Caco-2 (cell line): Measurements from ENCODE around the gene MYT1. TPM values are rescaled to one million over a fixed set of nuclear protein-coding genes. Genes with fewer than 3 reads are reported as not detected.

Experiments used
- BruUV-seq: library from RNA; stranded (reverse); fragments of 400-500 nt; replicated peaks from 2 replicates; lab custom pipeline; 2021; lab: Mats Ljungman, UMichigan
- CTCF ChIA-PET: fragments of 300-600 bp; sonication (Branson Sonifier 250); formaldehyde crosslinking; loops from one replicate; lab custom pipeline; 2022; ENCODE audit warnings: antibody characterized with exemption; lab: Charles Lee
- POLR2A ChIA-PET: fragments of 300-600 bp; sonication (Branson Sonifier 250); formaldehyde crosslinking; loops from one replicate; lab custom pipeline; 2022; ENCODE audit warnings: antibody characterized with exemption; lab: Charles Lee
- DNase-seq, 2 experiments: peaks; one replicate each; pipeline versions ENCODE4 v3.0.0 to v3.0.0-alpha.2; 2020 to 2022
- H3K27me3 ChIP-seq: replicated peaks from 2 replicates; pipeline ENCODE4 v1.6.0; 2011; ENCODE audit warnings: low read length; ENCODE audit not compliant: control insufficient read depth, insufficient read depth
- H3K36me3 ChIP-seq: 2 replicates; pipeline ENCODE4 v1.5.1; 2011; ENCODE audit warnings: low read length; ENCODE audit not compliant: control insufficient read depth, insufficient read depth
- H3K4me1 ChIP-seq: fragments of 250-450 bp; sonication (Bioruptor Pico); 2 replicates; pipeline ENCODE4 v1.5.1; 2020; ENCODE audit warnings: mild to moderate bottlenecking
- H3K4me3 ChIP-seq: 2 replicates; pipeline ENCODE4 v1.5.1; 2011; ENCODE audit warnings: low read depth, mild to moderate bottlenecking, control low read depth, low read length
- H3K9me3 ChIP-seq: fragments of 250-450 bp; sonication (Bioruptor Pico); 2 replicates; pipeline ENCODE4 v1.5.1; 2020; ENCODE audit warnings: mild to moderate bottlenecking, moderate library complexity
- H3K27ac Mint-ChIP-seq: one replicate; pipeline ENCODE4 v1.8.0; 2022; ENCODE audit warnings: mixed read lengths; ENCODE audit not compliant: unreplicated experiment
- H3K27me3 Mint-ChIP-seq: one replicate; pipeline ENCODE4 v1.8.0; 2022; ENCODE audit warnings: mixed read lengths; ENCODE audit not compliant: insufficient read depth, unreplicated experiment
- H3K36me3 Mint-ChIP-seq: one replicate; pipeline ENCODE4 v1.8.0; 2022; ENCODE audit warnings: mild to moderate bottlenecking, mixed read lengths; ENCODE audit not compliant: insufficient read depth, unreplicated experiment
- H3K4me1 Mint-ChIP-seq: one replicate; pipeline ENCODE4 v1.8.0; 2022; ENCODE audit warnings: low read depth, mixed read lengths; ENCODE audit not compliant: unreplicated experiment
- H3K4me3 Mint-ChIP-seq: one replicate; pipeline ENCODE4 v1.8.0; 2022; ENCODE audit warnings: mild to moderate bottlenecking, moderate library complexity, mixed read lengths; ENCODE audit not compliant: unreplicated experiment
- H3K9me3 Mint-ChIP-seq: one replicate; pipeline ENCODE4 v1.8.0; 2022; ENCODE audit warnings: mixed read lengths; ENCODE audit not compliant: unreplicated experiment
- intact Hi-C: fragments of 100-400 bp; cut with micrococcal nuclease; formaldehyde crosslinking; loops from one replicate; pipeline ENCODE4 v1.10.0; 2022; ENCODE audit not compliant: unreplicated experiment
- total RNA-seq: library from RNA; stranded (reverse); gene quantifications from 2 replicates; pipeline ENCODE4 v1.2.3, GENCODE V29; 2022
- TF ChIP-seq, protein P1 (sequence below), 2 experiments: fragments of 200-600 bp in 1 of 2; IDR thresholded peaks; 1 replicate in 1 of 2; 2 replicates in 1 of 2; pipeline versions ENCODE4 v1.5.1 to v1.8.0; 2011 to 2022; ENCODE audit warnings: antibody characterized with exemption in 1 of 2, control low read depth in 1 of 2, inconsistent platforms in 1 of 2, low read depth in 1 of 2, low read length in 1 of 2, mild to moderate bottlenecking in 1 of 2, moderate library complexity in 1 of 2; ENCODE audit not compliant: insufficient read depth in 1 of 2, severe bottlenecking in 1 of 2, unreplicated experiment in 1 of 2

Gene MYT1
- total RNA-seq, 1 experiment from 2014 or later: 0.25 TPM

DNA sequence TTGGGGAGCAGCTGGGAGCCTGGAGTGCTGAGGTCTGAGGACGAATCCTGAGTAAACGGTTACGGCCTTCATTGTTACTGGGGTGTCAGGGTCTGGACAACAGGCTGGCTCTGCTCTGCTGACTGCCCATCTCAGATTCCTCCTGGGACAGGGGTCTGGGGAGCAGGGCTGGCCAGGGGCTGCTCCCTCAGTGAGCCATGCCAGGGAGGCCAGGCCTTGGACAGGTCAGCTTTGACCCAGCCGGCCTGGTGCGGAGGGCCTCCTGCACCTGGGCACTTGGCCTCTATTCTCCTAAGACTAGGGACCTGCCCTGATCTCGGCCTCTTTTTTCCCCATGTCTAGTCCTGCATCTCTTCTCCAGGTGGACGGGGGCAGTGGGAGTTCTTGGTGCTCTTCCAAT lies 44.9 kb downstream of the MYT1 start:
- no TSS peak for BruUV-seq
- no peak overlapping the region for H3K4me3 ChIP-seq
- Mint-ChIP-seq H3K4me3 (no peak overlapping the region), H3K4me1 (no peaks in the 10 kb centered on the region), H3K27ac (no peak overlapping the region), H3K36me3 (no peaks in the 10 kb centered on the region), H3K9me3 (no peaks in the 10 kb centered on the region), H3K27me3 (peaks cover 14% of the 10 kb centered on the region)
- ChIA-PET POLR2A (no interaction called here), CTCF (no interaction called here)
- no peaks in the 10 kb centered on the region for H3K27me3 ChIP-seq
- intact Hi-C loops: no loop called here
- no peaks in the 10 kb centered on the region for H3K36me3 ChIP-seq
- H3K9me3 ChIP-seq: no peaks in the 10 kb centered on the region
- TF ChIP-seq, protein P1, sequence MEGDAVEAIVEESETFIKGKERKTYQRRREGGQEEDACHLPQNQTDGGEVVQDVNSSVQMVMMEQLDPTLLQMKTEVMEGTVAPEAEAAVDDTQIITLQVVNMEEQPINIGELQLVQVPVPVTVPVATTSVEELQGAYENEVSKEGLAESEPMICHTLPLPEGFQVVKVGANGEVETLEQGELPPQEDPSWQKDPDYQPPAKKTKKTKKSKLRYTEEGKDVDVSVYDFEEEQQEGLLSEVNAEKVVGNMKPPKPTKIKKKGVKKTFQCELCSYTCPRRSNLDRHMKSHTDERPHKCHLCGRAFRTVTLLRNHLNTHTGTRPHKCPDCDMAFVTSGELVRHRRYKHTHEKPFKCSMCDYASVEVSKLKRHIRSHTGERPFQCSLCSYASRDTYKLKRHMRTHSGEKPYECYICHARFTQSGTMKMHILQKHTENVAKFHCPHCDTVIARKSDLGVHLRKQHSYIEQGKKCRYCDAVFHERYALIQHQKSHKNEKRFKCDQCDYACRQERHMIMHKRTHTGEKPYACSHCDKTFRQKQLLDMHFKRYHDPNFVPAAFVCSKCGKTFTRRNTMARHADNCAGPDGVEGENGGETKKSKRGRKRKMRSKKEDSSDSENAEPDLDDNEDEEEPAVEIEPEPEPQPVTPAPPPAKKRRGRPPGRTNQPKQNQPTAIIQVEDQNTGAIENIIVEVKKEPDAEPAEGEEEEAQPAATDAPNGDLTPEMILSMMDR (IDR thresholded peaks at IDR 0.05; ENCODE audit: insufficient read depth in 1 of 2, low read depth in 1 of 2, low read length in 1 of 2, severe bottlenecking in 1 of 2, unreplicated experiment in 1 of 2): no peak
- no peak for DNase-seq
- H3K4me1 ChIP-seq: no peaks in the 10 kb centered on the region

DNA sequence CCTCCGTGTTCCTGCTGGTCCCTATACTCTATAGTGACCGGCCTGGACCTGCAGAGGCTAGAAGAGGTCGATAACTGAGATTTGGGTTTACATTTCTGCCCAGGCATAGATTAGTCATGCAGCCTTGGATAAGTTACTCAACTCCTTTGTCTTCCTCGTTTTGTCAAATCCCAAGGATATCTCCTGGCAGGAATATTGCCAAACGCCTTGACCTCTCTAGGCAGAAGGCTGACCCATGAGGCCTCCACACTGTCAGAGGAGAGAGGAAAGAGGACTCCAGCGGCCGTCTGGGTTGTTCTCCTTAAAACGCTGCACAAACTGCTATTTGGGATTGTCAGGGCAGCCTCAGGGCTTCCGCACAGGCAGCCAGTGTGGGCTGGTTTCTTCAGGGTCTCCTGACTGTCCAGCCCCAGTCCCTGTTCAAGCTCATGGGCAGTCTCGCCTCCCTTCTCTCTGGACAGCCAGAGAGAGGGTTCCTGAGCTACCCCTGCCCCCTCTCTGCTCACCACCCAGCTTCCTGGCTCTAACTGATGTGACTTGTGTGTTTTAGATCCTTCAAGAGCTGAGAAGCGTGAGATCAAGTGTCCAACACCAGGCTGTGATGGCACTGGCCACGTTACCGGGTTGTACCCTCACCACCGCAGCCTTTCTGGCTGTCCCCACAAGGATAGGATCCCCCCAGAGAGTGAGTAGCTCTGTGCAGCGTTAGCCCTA lies 46.6 kb downstream of the MYT1 start:
- H3K4me1 ChIP-seq: no peaks in the 10 kb centered on the region
- TF ChIP-seq, protein P1 (IDR thresholded peaks at IDR 0.05; ENCODE audit: insufficient read depth in 1 of 2, low read depth in 1 of 2, low read length in 1 of 2, severe bottlenecking in 1 of 2, unreplicated experiment in 1 of 2): no peak
- intact Hi-C loops: no loop called here
- Mint-ChIP-seq H3K27me3 (peaks cover 20% of the 10 kb centered on the region), H3K27ac (no peak overlapping the region), H3K9me3 (no peaks in the 10 kb centered on the region), H3K4me3 (no peak overlapping the region), H3K4me1 (peaks cover 6% of the 10 kb centered on the region), H3K36me3 (no peaks in the 10 kb centered on the region)
- ChIA-PET CTCF (no interaction called here), POLR2A (no interaction called here)
- H3K9me3 ChIP-seq: no peaks in the 10 kb centered on the region
- no peaks in the 10 kb centered on the region for H3K36me3 ChIP-seq
- no peaks in the 10 kb centered on the region for H3K27me3 ChIP-seq
- DNase-seq: no peak
- no peak overlapping the region for H3K4me3 ChIP-seq
- BruUV-seq: no TSS peak

DNA sequence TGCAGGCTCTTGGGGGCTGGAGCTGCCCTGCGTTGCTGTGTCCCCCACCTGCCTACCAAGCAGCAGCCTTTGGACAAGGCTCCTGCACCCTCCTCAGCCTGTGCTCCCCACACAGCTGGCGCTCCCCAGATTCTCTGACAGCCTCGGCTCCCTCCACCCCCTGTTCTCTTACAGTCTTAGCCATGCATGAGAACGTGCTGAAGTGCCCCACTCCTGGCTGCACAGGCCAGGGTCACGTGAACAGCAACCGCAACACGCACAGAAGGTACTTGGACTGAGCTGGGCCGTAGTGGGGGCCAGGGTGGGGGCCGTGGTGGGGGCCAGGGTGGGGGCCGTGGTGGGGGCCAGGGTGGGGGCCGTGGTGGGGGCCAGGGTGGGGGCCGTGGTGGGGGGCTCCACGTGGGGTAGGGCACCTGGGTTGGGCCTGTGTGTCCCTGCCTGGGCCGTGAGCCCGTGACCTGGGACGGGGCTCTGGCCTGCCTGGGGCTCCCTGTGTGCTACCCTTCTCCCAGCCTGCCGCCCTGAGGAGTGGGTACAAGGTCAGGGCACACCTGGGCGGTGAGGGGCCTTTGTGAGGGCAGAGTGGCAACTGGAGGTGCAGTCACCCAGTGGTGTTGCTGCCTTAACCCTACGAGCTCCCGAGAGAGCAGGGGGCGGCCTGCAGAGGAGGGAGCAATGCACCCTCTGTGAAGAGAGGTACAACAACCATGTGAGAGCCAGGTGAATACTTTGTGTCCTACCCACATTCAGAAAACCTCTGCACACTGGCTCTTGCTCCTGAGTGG lies 47.8 kb downstream of the MYT1 start:
- DNase-seq: no peak
- POLR2A ChIA-PET: no interaction called here
- no TSS peak for BruUV-seq
- Histone ChIP-seq H3K36me3 (no peaks in the 10 kb centered on the region), H3K4me1 (no peaks in the 10 kb centered on the region), H3K27me3 (no peaks in the 10 kb centered on the region), H3K9me3 (no peaks in the 10 kb centered on the region), H3K4me3 (no peak overlapping the region)
- H3K27me3 Mint-ChIP-seq: peaks cover 18% of the 10 kb centered on the region
- TF ChIP-seq, protein P1 (IDR thresholded peaks at IDR 0.05; ENCODE audit: insufficient read depth in 1 of 2, low read depth in 1 of 2, low read length in 1 of 2, severe bottlenecking in 1 of 2, unreplicated experiment in 1 of 2): no peak
- H3K9me3 Mint-ChIP-seq: no peaks in the 10 kb centered on the region
- H3K36me3 Mint-ChIP-seq: no peaks in the 10 kb centered on the region
- CTCF ChIA-PET: interaction anchor here (0.6 to 1.8 kb wide), 3 partner anchors 11 to 110 kb away, joined by 3 to 6 read pairs (median 5); no protein-coding TSS in a partner anchor
- intact Hi-C loops: no loop called here
- H3K4me1 Mint-ChIP-seq: peaks cover 6% of the 10 kb centered on the region
- H3K27ac Mint-ChIP-seq: no peak overlapping the region
- no peak overlapping the region for H3K4me3 Mint-ChIP-seq
